ENCODE data around the gene KIF3A. TPM values are rescaled to one million over a fixed set of nuclear protein-coding genes. Genes with fewer than 3 reads are reported as not detected.

KIF3A gene
- total and polyA plus RNA-seq, 2 of the 8 experiments (the other 6 are each of a cell fraction or from before 2014, with no cell fraction given) = 3.1 to 13.1 TPM

DNA sequence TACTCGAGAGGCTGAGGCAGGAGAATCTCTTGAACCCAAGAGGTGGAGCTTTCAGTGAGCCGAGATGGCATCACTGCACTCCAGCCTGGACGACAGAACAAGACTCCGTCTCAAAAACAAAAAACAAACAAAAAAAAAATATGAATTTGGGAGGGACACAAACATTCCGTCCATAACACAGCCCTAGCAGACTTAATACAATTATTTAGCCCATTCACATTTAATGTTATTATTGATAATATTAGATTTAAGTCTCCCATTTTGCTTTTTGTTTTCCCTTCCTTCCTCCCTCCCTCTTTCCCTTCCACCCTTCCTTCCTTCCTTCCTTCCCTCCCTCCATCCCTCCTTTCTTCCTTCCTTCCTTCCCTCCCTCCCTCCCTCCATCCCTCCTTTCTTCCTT is 5.3 kb upstream of the KIF3A start:
- H4K5ac ChIP-seq (ENCODE audit: insufficient read length, low read depth, low read length) = no peak overlapping the region
- H2AK5ac ChIP-seq (ENCODE audit: low read depth, low read length) = no peak overlapping the region
- no peak overlapping the region for H3K23ac ChIP-seq (ENCODE audit: insufficient read length)
- CTCF ChIA-PET (ENCODE audit: partially characterized antibody) = interaction anchor here (3.7 kb wide), 1 partner anchor 12 kb away, joined by 12 read pairs; no protein-coding TSS in a partner anchor
- no peaks in the 10 kb centered on the region for H3K79me1 ChIP-seq (ENCODE audit: low read depth, low read length)
- no peak overlapping the region for H4K91ac ChIP-seq (replicated peaks; ENCODE audit: insufficient read length, low read length)
- H3K56ac ChIP-seq (replicated peaks; ENCODE audit: insufficient read length, low read depth, low read length) = no peak overlapping the region
- no peak overlapping the region for H3K18ac ChIP-seq (ENCODE audit: extremely low read depth, low read length)
- H4K20me1 ChIP-seq (replicated peaks in 1 of 2; ENCODE audit: control insufficient read depth in 1 of 2, insufficient read depth in 2 of 2, low read length in 2 of 2) = no peaks in the 10 kb centered on the region
- H3K4me1 ChIP-seq (replicated peaks in 1 of 4; ENCODE audit: control insufficient read depth in 3 of 4, insufficient read depth in 4 of 4, low read length in 3 of 4) = peaks cover 0 to 2% (median 0%) of the 10 kb centered on the region in 4 experiments; a peak in 2 of 7 replicates
- 86% methylated on average over 5 of the region's 5 CpGs; no CpG with 5 or more reads in 1 of the 2 experiments for WGBS, 2 experiments (ENCODE audit: extremely low coverage in 1 of 2, insufficient coverage in 1 of 2, insufficient read length in 1 of 2, insufficient replicate concordance in 2 of 2, low coverage in 1 of 2, low lambda C conversion rate in 2 of 2, missing lambda C conversion rate in 1 of 2)
- H2BK5ac ChIP-seq (ENCODE audit: low read depth, low read length) = no peak overlapping the region
- no peak for FAIRE-seq
- H3K4ac ChIP-seq (replicated peaks; ENCODE audit: insufficient read length, low read depth, low read length) = no peak overlapping the region
- DNase-seq (ENCODE audit: low read depth in 1 of 2, low spot score in 2 of 2) = no peak
- no peak overlapping the region for H3K4me2 ChIP-seq (ENCODE audit: insufficient read depth in 1 of 2, low read depth in 2 of 2, low read length in 2 of 2)
- no peak overlapping the region for H2BK15ac ChIP-seq (ENCODE audit: low read length)
- peaks cover 9 to 18% (median 16%) of the 10 kb centered on the region in 4 experiments for H3K27me3 ChIP-seq (replicated peaks in 1 of 4; ENCODE audit: control insufficient read depth in 3 of 4, extremely low read depth in 1 of 4, insufficient read depth in 3 of 4, low read length in 3 of 4)
- H2BK120ac ChIP-seq (replicated peaks; ENCODE audit: low read depth, low read length) = no peak overlapping the region
- H3K4me3 ChIP-seq (ENCODE audit: extremely low read depth in 1 of 4, insufficient read depth in 2 of 4, low read depth in 3 of 4, low read length in 4 of 4) = no peak overlapping the region
- no peak overlapping the region for H3K9ac ChIP-seq (replicated peaks in 1 of 4; ENCODE audit: extremely low read depth in 1 of 4, low read depth in 3 of 4, low read length in 3 of 4)
- peaks cover 4% of the 10 kb centered on the region; the same call in 1 of the 2 replicates for H3K23me2 ChIP-seq (ENCODE audit: low read depth, low read length)
- no peaks in the 10 kb centered on the region for H3K9me3 ChIP-seq (ENCODE audit: insufficient read depth in 2 of 2, low read depth in 1 of 2, low read length in 1 of 2)
- no peak overlapping the region for H4K8ac ChIP-seq (ENCODE audit: extremely low read depth, insufficient read depth, low read length)
- H2BK12ac ChIP-seq (ENCODE audit: low read depth, low read length) = no peak overlapping the region
- H3K79me2 ChIP-seq (ENCODE audit: control insufficient read depth in 1 of 2, insufficient read depth in 2 of 2, low read length in 2 of 2) = no peaks in the 10 kb centered on the region
- POLR2A ChIA-PET (ENCODE audit: partially characterized antibody) = no interaction called here
- H2AFZ ChIP-seq (ENCODE audit: low read length) = no peak overlapping the region
- H3K14ac ChIP-seq (ENCODE audit: insufficient read length) = no peak overlapping the region
- H3K36me3 ChIP-seq (ENCODE audit: control insufficient read depth in 2 of 4, insufficient read depth in 4 of 4, low read length in 3 of 4) = peaks cover 0 to 5% (median 0%) of the 10 kb centered on the region in 4 experiments; a peak in 1 of 8 replicates
- H3K27ac ChIP-seq (ENCODE audit: low read depth, low read length) = no peak overlapping the region
- H2BK20ac ChIP-seq (ENCODE audit: low read length) = no peak overlapping the region
- TF ChIP-seq JUN (IDR thresholded peaks at IDR 0.05; ENCODE audit: low read depth, low read length) = no peak
- no peak for TF ChIP-seq RAD21 (IDR thresholded peaks at IDR 0.05 in 1 of 2, conservative IDR thresholded peaks at IDR 0.05 in 1 of 2; ENCODE audit: low read depth in 2 of 2, low read length in 2 of 2)
- TF ChIP-seq RXRA (IDR thresholded peaks at IDR 0.05; ENCODE audit: insufficient read depth, low read depth, low read length) = no peak
- TF ChIP-seq EZH2 (IDR thresholded peaks at IDR 0.05; ENCODE audit: low read depth, low read length, severe bottlenecking) = no peak
- no peak for TF ChIP-seq RNF2 (IDR thresholded peaks at IDR 0.05; ENCODE audit: borderline replicate concordance, low read depth, low read length, missing control alignments, poor library complexity, severe bottlenecking)
- no peak for TF ChIP-seq HDAC2 (IDR thresholded peaks at IDR 0.05; ENCODE audit: borderline replicate concordance in 1 of 2, low read depth in 2 of 2, low read length in 2 of 2)
- TF ChIP-seq TEAD4 (IDR thresholded peaks at IDR 0.05; ENCODE audit: low read depth, low read length) = no peak
- TF ChIP-seq NRF1 (IDR thresholded peaks at IDR 0.05; ENCODE audit: low read depth, low read length) = no peak
- TF ChIP-seq BCL11A (IDR thresholded peaks at IDR 0.05; ENCODE audit: low read depth in 2 of 2, low read length in 2 of 2) = no peak
- TF ChIP-seq CTBP2 (IDR thresholded peaks at IDR 0.05; ENCODE audit: borderline replicate concordance, insufficient read depth, insufficient read length, low read length) = no peak
- TF ChIP-seq CREB1 (IDR thresholded peaks at IDR 0.05) = no peak
- TF ChIP-seq BRCA1 (IDR thresholded peaks at IDR 0.05; ENCODE audit: low read depth, low read length) = no peak
- TF ChIP-seq FOSL1 (IDR thresholded peaks at IDR 0.05; ENCODE audit: insufficient read depth, low read depth, low read length) = no peak
